MG63 (cell line): ENCODE measurements around the gene KRTAP4-8. TPM values are rescaled to one million over a fixed set of nuclear protein-coding genes. Genes with fewer than 3 reads are reported as not detected.
"Not testable (repeated sequence)": the region's sequence is repeated elsewhere in the genome, so short reads cannot be mapped to it uniquely, and the experiment has no call there.

Experiments
- DNase-seq: peaks from one replicate; pipeline ENCODE4 v3.0.0-alpha.2; 2020
- H3K27me3 ChIP-seq: fragments of 250-450 bp; sonication (Bioruptor Pico); 2 replicates; pipeline ENCODE4 v1.5.1; 2020; ENCODE audit warnings: mild to moderate bottlenecking, moderate library complexity
- H3K36me3 ChIP-seq: fragments of 250-450 bp; sonication (Bioruptor Pico); 2 replicates; pipeline ENCODE4 v1.5.1; 2020; ENCODE audit warnings: mild to moderate bottlenecking, moderate library complexity
- H3K4me3 ChIP-seq: fragments of 250-450 bp; sonication (Bioruptor Pico); 2 replicates; pipeline ENCODE4 v1.5.1; 2020; ENCODE audit warnings: mild to moderate bottlenecking, moderate library complexity
- H3K9me3 ChIP-seq: fragments of 250-450 bp; sonication (Bioruptor Pico); 2 replicates; pipeline ENCODE4 v1.5.1; 2020; ENCODE audit warnings: mild to moderate bottlenecking, moderate library complexity
- total RNA-seq: library from RNA; depleted of rRNA; stranded (reverse); fragments of >200 nt; shearing (Covaris generic); gene quantifications from 2 replicates; pipeline ENCODE4 v1.2.3, GENCODE V29; 2014; ENCODE audit warnings: low replicate concordance; rRNA removed

KRTAP4-8 gene
- total RNA-seq: not detected in 2 replicates

DNA sequence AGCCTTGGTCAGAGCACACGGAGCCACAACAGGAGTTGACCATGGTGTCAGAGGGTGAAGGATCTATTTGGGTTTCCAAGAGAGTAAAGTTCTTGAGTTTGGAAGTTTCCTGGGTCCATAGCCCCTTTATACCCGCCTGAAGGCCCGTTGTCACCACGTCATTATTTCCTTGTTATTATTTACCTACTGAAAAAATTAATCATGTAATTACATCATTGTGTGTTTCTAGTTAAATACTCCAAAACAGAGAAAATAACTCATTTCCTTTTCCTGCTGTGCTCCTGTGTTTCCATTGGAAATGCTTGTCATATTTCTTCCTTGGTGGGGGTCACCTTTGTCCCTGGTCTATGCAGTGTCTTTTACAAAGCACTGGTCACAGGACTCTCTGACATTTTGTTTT lies at the start of gene KRTAP4-8:
TSS of gene KRTAP4-8 (minus strand) at position 101 of the 400 bp plus-strand sequence. CDS start at position 43, 58 bp downstream.
- Histone ChIP-seq H3K36me3 (no peaks in the 10 kb centered on the region), H3K27me3 (no peaks in the 10 kb centered on the region), H3K4me3 (no peak within 1 kb of the TSS), H3K9me3 (peaks cover 3% of the 10 kb centered on the region)
- DNase-seq: no peak

DNA sequence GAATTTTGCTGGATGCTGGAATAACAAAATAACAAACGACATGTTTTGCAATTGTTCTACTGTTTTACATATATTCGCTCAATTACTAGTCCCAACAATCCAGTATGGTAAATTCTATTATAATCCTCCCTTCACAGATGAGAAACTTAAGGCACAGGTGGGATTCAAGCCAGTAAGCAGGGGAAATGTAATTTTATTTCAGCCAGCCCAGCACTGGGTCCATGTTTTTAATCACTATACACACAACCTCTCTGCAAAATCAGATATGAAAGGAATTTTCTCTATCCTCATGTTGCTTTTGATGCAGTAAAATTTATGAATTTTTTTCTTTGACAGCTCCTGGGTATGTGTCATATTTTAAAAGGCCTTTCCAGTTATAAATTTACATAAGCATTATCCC lies 47.3 kb upstream of the KRTAP4-8 start:
- Histone ChIP-seq H3K4me3 (no peak overlapping the region), H3K36me3 (no peaks in the 10 kb centered on the region), H3K9me3 (peaks cover 23% of the 10 kb centered on the region), H3K27me3 (no peaks in the 10 kb centered on the region)
- DNase-seq: no peak

DNA sequence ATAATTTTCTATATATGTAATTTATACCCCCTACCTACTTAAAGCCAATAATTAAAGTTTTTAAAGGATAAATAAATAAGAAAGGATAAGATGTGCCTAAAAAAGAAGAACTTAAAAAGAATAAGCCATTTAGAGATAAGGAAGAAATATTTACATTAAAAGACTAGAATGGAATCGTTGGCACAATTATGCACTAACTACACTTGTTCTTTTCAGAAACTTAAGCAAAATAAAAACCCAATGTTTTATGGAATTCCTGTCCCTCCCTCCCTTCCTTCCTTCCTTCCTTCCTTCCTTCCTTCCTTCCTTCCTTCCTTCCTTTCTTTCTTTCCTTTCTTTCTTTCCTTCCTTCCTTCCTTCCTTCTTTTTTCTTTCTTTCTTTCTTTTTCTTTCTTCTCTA lies 46.9 kb upstream of the KRTAP4-8 start:
- H3K4me3 ChIP-seq: no peak overlapping the region
- no peaks in the 10 kb centered on the region for H3K36me3 ChIP-seq
- DNase-seq: no peak
- no peaks in the 10 kb centered on the region for H3K27me3 ChIP-seq
- H3K9me3 ChIP-seq: peaks cover 25% of the 10 kb centered on the region

- Histone ChIP-seq H3K4me3 (no peak overlapping the region), H3K9me3 (peaks cover 47% of the 10 kb centered on the region), H3K27me3 (no peaks in the 10 kb centered on the region), H3K36me3 (no peaks in the 10 kb centered on the region)
- no peak for DNase-seq
Observed at GRCh38 chr17:41141361-41141760, 43.4 kb upstream of the KRTAP4-8 start.

GRCh38 chr17:41140360-41141131 lies 42.6 kb upstream of the KRTAP4-8 start, which contains the start of gene KRTAP4-6:
KRTAP4-6 (minus strand) TSS chr17:41140544; CDS start chr17:41140487, 57 bp downstream.
- no peak within 1 kb of the TSS for H3K4me3 ChIP-seq
- H3K36me3 ChIP-seq: no peaks in the 10 kb centered on the region
- no peaks in the 10 kb centered on the region for H3K27me3 ChIP-seq
- DNase-seq: no peak
- H3K9me3 ChIP-seq: peaks cover 48% of the 10 kb centered on the region

GRCh38 chr17:41139865-41140264 lies 41.9 kb upstream of the KRTAP4-8 start:
- H3K9me3 ChIP-seq: peaks cover 48% of the 10 kb centered on the region
- not testable (repeated sequence) for H3K27me3 ChIP-seq, H3K36me3 ChIP-seq, H3K4me3 ChIP-seq, DNase-seq

- DNase-seq: no peak
- Histone ChIP-seq H3K27me3 (no peaks in the 10 kb centered on the region), H3K36me3 (no peaks in the 10 kb centered on the region), H3K4me3 (no peak overlapping the region), H3K9me3 (peaks cover 23% of the 10 kb centered on the region)
Observed at GRCh38 chr17:41133880-41134735, 36.2 kb upstream of the KRTAP4-8 start.

- H3K36me3 ChIP-seq: no peaks in the 10 kb centered on the region
- H3K4me3 ChIP-seq: no peak overlapping the region
- no peak for DNase-seq
- H3K9me3 ChIP-seq: peaks cover 12% of the 10 kb centered on the region
- no peaks in the 10 kb centered on the region for H3K27me3 ChIP-seq
Observed at GRCh38 chr17:41131979-41132378, 34.0 kb upstream of the KRTAP4-8 start.

DNA sequence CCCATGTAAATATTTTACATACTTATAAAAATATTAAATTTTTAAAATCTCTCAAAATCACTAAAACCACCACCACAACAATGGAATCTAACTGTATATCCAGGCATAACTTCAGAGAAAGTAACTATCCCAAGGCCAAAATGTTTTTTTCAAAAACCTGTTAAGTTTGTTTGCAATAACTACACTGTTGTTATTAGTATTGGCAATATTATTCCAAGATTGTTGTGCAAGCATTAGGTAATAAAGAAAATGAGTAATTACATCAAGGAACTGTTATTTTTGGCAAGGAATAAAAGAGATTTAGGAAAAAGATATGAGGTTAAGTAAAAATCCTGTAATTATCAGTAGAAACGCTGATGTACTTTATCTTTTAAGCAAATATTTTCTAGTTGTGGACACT lies 29.4 kb upstream of the KRTAP4-8 start:
- DNase-seq: no peak
- no peaks in the 10 kb centered on the region for H3K36me3 ChIP-seq
- H3K27me3 ChIP-seq: no peaks in the 10 kb centered on the region
- H3K4me3 ChIP-seq: no peak overlapping the region
- peaks cover 15% of the 10 kb centered on the region for H3K9me3 ChIP-seq

GRCh38 chr17:41126412-41126811 lies 28.5 kb upstream of the KRTAP4-8 start:
- Histone ChIP-seq H3K4me3 (no peak overlapping the region), H3K9me3 (peaks cover 15% of the 10 kb centered on the region), H3K36me3 (no peaks in the 10 kb centered on the region), H3K27me3 (no peaks in the 10 kb centered on the region)
- DNase-seq: no peak

- Histone ChIP-seq H3K9me3 (peaks cover 12% of the 10 kb centered on the region), H3K36me3 (no peaks in the 10 kb centered on the region), H3K27me3 (no peaks in the 10 kb centered on the region), H3K4me3 (no peak overlapping the region)
- DNase-seq: no peak
Observed at GRCh38 chr17:41125064-41125463, 27.1 kb upstream of the KRTAP4-8 start.

GRCh38 chr17:41123991-41124371 lies 26.0 kb upstream of the KRTAP4-8 start, which contains the start of gene KRTAP4-12:
KRTAP4-12 (minus strand) TSS chr17:41124182; CDS start chr17:41124122, 60 bp downstream.
- H3K9me3 ChIP-seq: peaks cover 11% of the 10 kb centered on the region
- not testable (repeated sequence) for H3K27me3 ChIP-seq, DNase-seq, H3K4me3 ChIP-seq, H3K36me3 ChIP-seq

- H3K27me3 ChIP-seq, H3K36me3 ChIP-seq, DNase-seq, H3K4me3 ChIP-seq: not testable (repeated sequence)
- peaks cover 11% of the 10 kb centered on the region for H3K9me3 ChIP-seq
Observed at GRCh38 chr17:41123292-41123990, 25.5 kb upstream of the KRTAP4-8 start.

DNA sequence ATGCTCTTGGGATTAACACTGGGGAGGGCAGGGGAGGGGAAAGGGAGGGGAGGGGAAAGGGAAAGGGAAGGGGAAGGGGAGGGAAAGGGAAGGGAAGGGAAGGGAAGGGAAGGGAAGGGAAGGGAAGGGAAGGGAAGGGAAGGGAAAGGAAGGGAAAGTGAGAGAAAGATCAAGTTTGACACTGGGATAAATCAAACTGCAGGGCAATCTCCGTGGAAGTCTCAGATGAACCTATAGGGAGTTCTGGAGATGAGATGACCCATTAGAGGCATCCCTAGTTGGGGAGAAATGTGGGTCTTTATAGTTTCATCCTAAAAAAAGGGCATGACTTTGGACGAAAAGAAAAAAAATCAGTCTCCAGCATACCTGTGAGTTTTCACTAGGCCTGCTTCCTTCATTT lies 23.8 kb upstream of the KRTAP4-8 start:
- no peaks in the 10 kb centered on the region for H3K36me3 ChIP-seq
- peaks cover 8% of the 10 kb centered on the region for H3K9me3 ChIP-seq
- no peak for DNase-seq
- H3K4me3 ChIP-seq: no peak overlapping the region
- H3K27me3 ChIP-seq: no peaks in the 10 kb centered on the region

DNA sequence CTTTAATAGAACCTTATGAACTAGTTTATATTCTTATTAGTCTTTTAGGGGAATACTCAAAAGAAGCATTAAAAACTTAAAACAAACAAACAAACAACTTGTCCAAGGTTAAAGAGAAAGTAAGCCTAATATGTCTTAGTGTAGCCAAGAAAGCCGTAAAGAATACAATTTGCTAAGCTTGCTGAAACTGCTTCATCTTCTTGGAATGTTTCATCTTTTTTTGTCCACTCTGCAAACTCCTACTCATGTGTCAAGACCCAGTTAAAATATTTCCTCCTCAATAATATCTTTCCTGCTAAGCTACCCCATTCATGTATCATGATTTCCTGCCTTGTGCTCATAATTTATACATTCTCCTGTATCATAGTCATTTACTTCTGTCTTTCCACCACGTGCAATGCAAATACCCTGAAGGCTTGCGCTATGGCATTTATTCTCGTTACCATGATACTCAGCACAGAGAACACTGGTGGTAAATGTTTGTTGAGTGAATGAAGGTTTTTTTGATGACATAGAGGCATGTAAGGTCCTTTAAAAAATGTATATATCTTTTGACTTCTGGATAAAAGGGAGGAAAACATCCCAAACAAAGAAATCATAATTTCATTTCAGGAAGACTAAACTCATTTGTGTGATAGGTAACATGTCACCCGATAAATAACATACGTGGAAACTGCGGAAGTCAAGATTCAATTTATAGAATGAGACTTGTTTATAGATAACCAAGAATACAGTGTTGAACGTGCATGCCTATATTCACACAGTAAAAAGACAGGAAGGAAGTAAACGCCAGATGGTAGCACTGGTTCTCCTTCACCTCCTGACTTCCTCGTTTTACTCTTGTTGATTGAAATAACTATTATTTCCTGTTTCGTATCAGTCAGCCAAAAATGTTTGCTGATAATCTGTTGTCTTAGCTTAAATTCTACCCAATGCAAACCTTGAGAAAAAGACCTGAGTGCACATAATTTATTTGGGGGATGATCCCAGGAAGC lies 22.1 kb upstream of the KRTAP4-8 start:
- H3K36me3 ChIP-seq, DNase-seq, H3K4me3 ChIP-seq, H3K27me3 ChIP-seq, H3K9me3 ChIP-seq: not testable (repeated sequence)

DNA sequence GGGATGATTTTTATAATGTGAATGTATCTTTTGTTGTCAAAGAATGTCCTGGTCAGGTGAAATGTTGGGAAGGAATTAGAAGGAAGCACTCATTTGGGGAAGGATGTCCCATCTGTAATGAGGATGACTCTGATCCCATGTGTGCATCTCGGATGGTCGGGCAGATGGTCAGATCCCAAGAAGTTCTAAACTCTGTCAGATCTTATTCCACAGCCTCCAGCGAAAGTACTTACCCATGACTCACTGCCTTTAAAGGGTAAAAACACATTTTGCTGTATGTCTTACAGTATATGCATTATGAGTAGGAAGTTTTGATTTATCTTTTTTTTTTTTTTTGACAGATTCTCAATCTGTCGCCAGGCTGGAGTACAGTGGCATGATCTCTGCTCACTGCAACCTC lies 20.8 kb upstream of the KRTAP4-8 start:
- no peak for DNase-seq
- H3K9me3 ChIP-seq: peaks cover 8% of the 10 kb centered on the region
- no peaks in the 10 kb centered on the region for H3K27me3 ChIP-seq
- no peak overlapping the region for H3K4me3 ChIP-seq
- H3K36me3 ChIP-seq: no peaks in the 10 kb centered on the region
